Body of pancreas (tissue), 4 donors: Measurements from ENCODE around the gene LTC4S. TPM values are rescaled to one million over a fixed set of nuclear protein-coding genes. Genes with fewer than 3 reads are reported as not detected.

ENCODE experiments used
- ATAC-seq: fragments of 150-250 bp; one replicate; pipeline ENCODE4 v1.9.1; 2016
- DNase-seq, 4 donors: peaks; one replicate each; pipeline ENCODE4 v3.0.0-alpha.2; 2019
- H3K27ac ChIP-seq, 4 donors: fragments of 200-600 bp; sonication (generic); 1 replicate in 3 of 4; 2 replicates in 1 of 4; pipeline versions ENCODE4 v1.5.1 to v1.6.1; 2016 to 2019; ENCODE audit warnings: mild to moderate bottlenecking in 1 of 4, mixed read lengths in 1 of 4, moderate library complexity in 1 of 4
- H3K27me3 ChIP-seq, 2 donors: fragments of 200-600 bp; sonication (generic); one replicate each; pipeline ENCODE4 v1.6.0; 2016; ENCODE audit warnings: mild to moderate bottlenecking in 1 of 2
- H3K36me3 ChIP-seq, 2 donors: fragments of 200-600 bp; sonication (generic); replicated peaks in 1 of 2; 2 replicates each; pipeline ENCODE4 v1.5.1; 2016; ENCODE audit warnings: low read depth in 2 of 2; ENCODE audit not compliant: insufficient read depth in 1 of 2
- H3K4me1 ChIP-seq: fragments of 200-600 bp; sonication (generic); one replicate; pipeline ENCODE4 v1.6.0; 2016
- H3K4me3 ChIP-seq, 2 donors: fragments of 200-600 bp; sonication (generic); 1 replicate in 1 of 2; 2 replicates in 1 of 2; pipeline ENCODE4 v1.5.1; 2016 to 2019
- H3K9me3 ChIP-seq, 3 donors: fragments of 200-600 bp; sonication (generic); 1 replicate in 2 of 3; 2 replicates in 1 of 3; pipeline ENCODE4 v1.5.1; 2016
- CTCF ChIP-seq, 7 experiments: fragments of 450-650 bp in 4 of 7; fragments of 200-600 bp in 3 of 7; sonication (generic) in 3 of 7; IDR thresholded peaks; one replicate each; pipeline ENCODE4 v1.5.1; 2016 to 2019; ENCODE audit warnings: antibody characterized with exemption in 7 of 7
- POLR2A ChIP-seq, 3 donors: fragments of 450-650 bp; IDR thresholded peaks; one replicate each; pipeline ENCODE4 v1.6.1; 2016; ENCODE audit warnings: antibody characterized with exemption in 3 of 3, mild to moderate bottlenecking in 2 of 3
- WGBS, 2 donors: methylation state at CpG; one replicate each; pipeline ENCODE4 v1.1.5; 2017; 5-methylcytosine and 5-hydroxymethylcytosine counted together
- intact Hi-C: fragments of 100-400 bp; cut with DNase I; formaldehyde crosslinking; loops from one replicate; pipeline ENCODE4 v1.15.1; 2023
- total RNA-seq, 2 donors: library from RNA; depleted of rRNA; stranded (reverse); fragments of >200 nt; gene quantifications; one replicate each; pipeline ENCODE4 v1.1.0, GENCODE V29; 2016

LTC4S gene
- total RNA-seq, 2 donors from 2014 or later: 10.6 to 16.2 TPM

GRCh38 chr5:179753971-179754370 lies 39.8 kb upstream of the LTC4S start:
- no peaks in the 10 kb centered on the region for H3K9me3 ChIP-seq
- ATAC-seq (no peak), DNase-seq (no peak)
- peaks cover 38% of the 10 kb centered on the region for H3K4me1 ChIP-seq
- no peak overlapping the region for H3K4me3 ChIP-seq
- TF ChIP-seq POLR2A (IDR thresholded peaks at IDR 0.05) (no peak), CTCF (IDR thresholded peaks at IDR 0.05) (no peak)
- 83 to 93% methylated on average over 5 of the region's 5 CpGs for WGBS, 2 donors
- intact Hi-C loops: no loop called here
- H3K27me3 ChIP-seq: no peaks in the 10 kb centered on the region
- H3K36me3 ChIP-seq: no peaks in the 10 kb centered on the region
- peak overlapping the region in 3 of 4 donors; percentile 26 to 49 (median 48) for H3K27ac ChIP-seq

GRCh38 chr5:179755022-179755421 lies 38.8 kb upstream of the LTC4S start:
- 10 to 20% methylated on average over 2 of the region's 2 CpGs for WGBS, 2 donors
- H3K27ac ChIP-seq: peak overlapping the region in 3 of 4 donors; percentile 26 to 49 (median 48)
- no peaks in the 10 kb centered on the region for H3K36me3 ChIP-seq
- peaks cover 46% of the 10 kb centered on the region for H3K4me1 ChIP-seq
- ATAC-seq (peak; percentile 62), DNase-seq (peak in 1 of 4 donors; percentile 23)
- TF ChIP-seq CTCF (IDR thresholded peaks at IDR 0.05): no peak
- no peak for TF ChIP-seq POLR2A (IDR thresholded peaks at IDR 0.05)
- no peaks in the 10 kb centered on the region for H3K9me3 ChIP-seq
- no peaks in the 10 kb centered on the region for H3K27me3 ChIP-seq
- H3K4me3 ChIP-seq: no peak overlapping the region
- intact Hi-C loops: no loop called here

- Histone ChIP-seq H3K27ac (no peak overlapping the region), H3K27me3 (no peaks in the 10 kb centered on the region), H3K4me1 (peaks cover 68% of the 10 kb centered on the region), H3K9me3 (no peaks in the 10 kb centered on the region), H3K36me3 (no peaks in the 10 kb centered on the region), H3K4me3 (no peak overlapping the region)
- intact Hi-C loops: no loop called here
- DNase-seq: no peak
- no peak for ATAC-seq
- TF ChIP-seq CTCF (IDR thresholded peaks at IDR 0.05) (no peak), POLR2A (IDR thresholded peaks at IDR 0.05) (no peak)
- 75 to 91% methylated on average over 7 to 8 of the region's 8 CpGs for WGBS, 2 donors
Measured at GRCh38 chr5:179758955-179759354, 34.8 kb upstream of the LTC4S start.

GRCh38 chr5:179759581-179760551 lies 33.9 kb upstream of the LTC4S start:
- peaks cover 61% of the 10 kb centered on the region for H3K4me1 ChIP-seq
- WGBS, 2 donors: 76 to 85% methylated on average over 9 of the region's 9 CpGs
- no peak overlapping the region for H3K4me3 ChIP-seq
- no peaks in the 10 kb centered on the region for H3K27me3 ChIP-seq
- ATAC-seq (no peak), DNase-seq (no peak)
- H3K36me3 ChIP-seq: no peaks in the 10 kb centered on the region
- intact Hi-C loops: no loop called here
- no peak for TF ChIP-seq CTCF (IDR thresholded peaks at IDR 0.05)
- TF ChIP-seq POLR2A (IDR thresholded peaks at IDR 0.05): no peak
- no peaks in the 10 kb centered on the region for H3K9me3 ChIP-seq
- peak overlapping the region in 1 of 4 donors; percentile 20 for H3K27ac ChIP-seq
